Measurements from ENCODE around the gene POC5. TPM values are rescaled to one million over a fixed set of nuclear protein-coding genes. Genes with fewer than 3 reads are reported as not detected.

The POC5 gene
- total and polyA plus RNA-seq, 2 of the 8 experiments (the other 6 are each of a cell fraction or from before 2014, with no cell fraction given) = 11.2 to 12.1 TPM

DNA sequence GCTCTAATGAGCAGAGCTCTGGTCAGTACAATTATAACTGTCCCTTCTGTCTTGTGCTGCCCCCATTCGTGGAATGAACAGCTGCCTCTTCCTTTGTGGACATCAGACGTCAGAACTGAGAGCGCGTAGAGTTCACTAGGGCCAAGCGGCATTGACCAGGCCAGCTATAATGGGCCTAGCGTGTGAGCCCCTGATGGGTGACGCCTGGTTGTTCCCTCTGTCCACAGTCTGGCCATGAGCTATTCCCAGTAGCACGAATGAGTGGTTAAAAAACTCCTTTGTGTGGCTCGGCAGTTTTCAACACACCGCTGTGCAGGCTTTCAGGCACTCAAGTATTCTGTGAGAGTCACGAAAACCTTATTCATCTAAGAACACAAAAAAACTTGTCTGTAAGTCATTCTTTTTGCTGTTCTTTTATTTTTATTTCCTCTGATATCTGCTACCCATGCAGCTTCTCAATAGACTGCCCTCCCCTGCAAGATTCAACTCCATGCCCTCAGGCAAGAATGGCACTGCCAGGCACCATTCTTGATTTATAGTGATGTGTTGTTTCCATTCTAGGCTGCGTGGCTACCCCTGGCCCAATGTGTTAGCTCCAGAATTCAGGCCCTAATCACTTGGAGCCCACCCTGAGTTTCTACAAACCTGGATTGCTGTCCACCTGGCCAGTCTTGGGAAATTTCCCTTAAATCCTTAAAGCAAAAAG, 53.5 kb downstream of the POC5 start:
- Histone ChIP-seq H3K4ac (replicated peaks; ENCODE audit: insufficient read length, low read depth, low read length) (no peak overlapping the region), H3K27me3 (replicated peaks in 1 of 4; ENCODE audit: control insufficient read depth in 3 of 4, extremely low read depth in 1 of 4, insufficient read depth in 3 of 4, low read length in 3 of 4) (no peaks in the 10 kb centered on the region), H3K79me2 (ENCODE audit: control insufficient read depth in 1 of 2, insufficient read depth in 2 of 2, low read length in 2 of 2) (no peaks in the 10 kb centered on the region), H2BK5ac (ENCODE audit: low read depth, low read length) (no peak overlapping the region), H3K23me2 (ENCODE audit: low read depth, low read length) (no peaks in the 10 kb centered on the region), H3K56ac (replicated peaks; ENCODE audit: insufficient read length, low read depth, low read length) (no peak overlapping the region), H3K4me2 (ENCODE audit: insufficient read depth in 1 of 2, low read depth in 2 of 2, low read length in 2 of 2) (no peak overlapping the region), H2BK12ac (ENCODE audit: low read depth, low read length) (no peak overlapping the region), H3K9ac (replicated peaks in 1 of 4; ENCODE audit: extremely low read depth in 1 of 4, low read depth in 3 of 4, low read length in 3 of 4) (no peak overlapping the region), H2BK120ac (replicated peaks; ENCODE audit: low read depth, low read length) (no peak overlapping the region), H4K8ac (ENCODE audit: extremely low read depth, insufficient read depth, low read length) (no peak overlapping the region), H4K91ac (replicated peaks; ENCODE audit: insufficient read length, low read length) (no peak overlapping the region), H2BK20ac (ENCODE audit: low read length) (no peak overlapping the region), H3K9me3 (ENCODE audit: insufficient read depth in 2 of 2, low read depth in 1 of 2, low read length in 1 of 2) (no peaks in the 10 kb centered on the region), H3K18ac (ENCODE audit: extremely low read depth, low read length) (no peak overlapping the region), H4K20me1 (replicated peaks in 1 of 2; ENCODE audit: control insufficient read depth in 1 of 2, insufficient read depth in 2 of 2, low read length in 2 of 2) (no peaks in the 10 kb centered on the region), H3K4me3 (ENCODE audit: extremely low read depth in 1 of 4, insufficient read depth in 2 of 4, low read depth in 3 of 4, low read length in 4 of 4) (no peak overlapping the region), H3K4me1 (replicated peaks in 1 of 4; ENCODE audit: control insufficient read depth in 3 of 4, insufficient read depth in 4 of 4, low read length in 3 of 4) (no peaks in the 10 kb centered on the region), H2AFZ (ENCODE audit: low read length) (no peak overlapping the region), H3K27ac (ENCODE audit: low read depth, low read length) (no peak overlapping the region), H3K23ac (ENCODE audit: insufficient read length) (no peak overlapping the region), H2BK15ac (ENCODE audit: low read length) (no peak overlapping the region), H3K36me3 (ENCODE audit: control insufficient read depth in 2 of 4, insufficient read depth in 4 of 4, low read length in 3 of 4) (no peaks in the 10 kb centered on the region), H4K5ac (ENCODE audit: insufficient read length, low read depth, low read length) (no peak overlapping the region), H2AK5ac (ENCODE audit: low read depth, low read length) (no peak overlapping the region), H3K14ac (ENCODE audit: insufficient read length) (no peak overlapping the region), H3K79me1 (ENCODE audit: low read depth, low read length) (no peaks in the 10 kb centered on the region)
- WGBS, 2 experiments (ENCODE audit: extremely low coverage in 1 of 2, insufficient coverage in 1 of 2, insufficient read length in 1 of 2, insufficient replicate concordance in 2 of 2, low coverage in 1 of 2, low lambda C conversion rate in 2 of 2, missing lambda C conversion rate in 1 of 2) = 88% methylated on average over 12 of the region's 12 CpGs; no CpG with 5 or more reads in 1 of the 2 experiments
- ChIA-PET CTCF (ENCODE audit: partially characterized antibody) (interaction anchor here (0.6 to 2.3 kb wide), 6 partner anchors 14 to 234 kb away, joined by 3 to 8 read pairs (median 4); no protein-coding TSS in a partner anchor), POLR2A (ENCODE audit: partially characterized antibody) (interaction anchor here (0.5 kb wide), 1 partner anchor 34 kb away, joined by 4 read pairs; no protein-coding TSS in a partner anchor)
- DNase-seq (ENCODE audit: low read depth in 1 of 2, low spot score in 2 of 2) = no peak
- FAIRE-seq = no peak
- TF ChIP-seq NANOG (IDR thresholded peaks at IDR 0.05; ENCODE audit: insufficient read depth, low read depth, low read length, poor library complexity, severe bottlenecking) (no peak), JUND (IDR thresholded peaks at IDR 0.05; ENCODE audit: low read length) (no peak), POLR2A (IDR thresholded peaks at IDR 0.05; ENCODE audit: control extremely low read depth in 1 of 2, low read depth in 2 of 2, low read length in 2 of 2) (no peak)

Data from H1 (cell line).